ENCODE results near the gene PARL.

GRCh38 chr3:183911763-183912506 lies 27.3 kb upstream of the PARL start:
- TF ChIP-seq SIN3A (IDR thresholded peaks at IDR 0.05; ENCODE audit: borderline replicate concordance in 2 of 2, control insufficient read depth in 1 of 2, low read depth in 2 of 2, low read length in 2 of 2) (no peak), TBP (optimal IDR thresholded peaks at IDR 0.05; ENCODE audit: low read depth, low read length) (no peak), KAT8 (IDR thresholded peaks at IDR 0.05; ENCODE audit: low read depth) (no peak), SMARCA5 (IDR thresholded peaks at IDR 0.05) (peak; percentile 70; the same call in 1 of the 2 replicates), CTCF (IDR thresholded peaks at IDR 0.05 in 2 of 3, conservative IDR thresholded peaks at IDR 0.05 in 1 of 3; ENCODE audit: insufficient read depth in 2 of 3, low read depth in 1 of 3, low read length in 3 of 3) (no peak), KDM5B (IDR thresholded peaks at IDR 0.05; ENCODE audit: insufficient replicate concordance, low read depth, low read length) (no peak), IRF2 (CRISPR knock-in tag; IDR thresholded peaks at IDR 0.05) (no peak), CHD4 (IDR thresholded peaks at IDR 0.05; ENCODE audit: insufficient read depth, insufficient replicate concordance, low read depth, low read length, poor library complexity, severe bottlenecking) (no peak), POLR2A (conservative IDR thresholded peaks at IDR 0.05) (no peak), CEBPB (tag; IDR thresholded peaks at IDR 0.05) (peak; percentile 78), REST (IDR thresholded peaks at IDR 0.05; ENCODE audit: borderline replicate concordance) (no peak), REST (CRISPR knock-in tag; IDR thresholded peaks at IDR 0.05; ENCODE audit: low read depth) (no peak), GTF3C2 (IDR thresholded peaks at IDR 0.05; ENCODE audit: borderline replicate concordance, extremely low read depth, insufficient read length) (no peak), LARP7 (IDR thresholded peaks at IDR 0.05) (no peak), NFIC (IDR thresholded peaks at IDR 0.05) (no peak)
